Measurements from ENCODE around the gene PM20D1. TPM values are rescaled to one million over a fixed set of nuclear protein-coding genes. Genes with fewer than 3 reads are reported as not detected.

PM20D1 gene
- total and polyA plus RNA-seq, 2 donors from 2014 or later: 0.69 to 1.6 TPM

- H3K27ac ChIP-seq (ENCODE audit: low read depth in 2 of 2, low read length in 2 of 2): no peak overlapping the region
- no peak overlapping the region for H3K9ac ChIP-seq (ENCODE audit: low read length in 3 of 3)
- no peaks in the 10 kb centered on the region for H3K9me3 ChIP-seq (ENCODE audit: control insufficient read depth in 2 of 3, insufficient read depth in 1 of 3, low read length in 3 of 3)
- TF ChIP-seq, protein P1, sequence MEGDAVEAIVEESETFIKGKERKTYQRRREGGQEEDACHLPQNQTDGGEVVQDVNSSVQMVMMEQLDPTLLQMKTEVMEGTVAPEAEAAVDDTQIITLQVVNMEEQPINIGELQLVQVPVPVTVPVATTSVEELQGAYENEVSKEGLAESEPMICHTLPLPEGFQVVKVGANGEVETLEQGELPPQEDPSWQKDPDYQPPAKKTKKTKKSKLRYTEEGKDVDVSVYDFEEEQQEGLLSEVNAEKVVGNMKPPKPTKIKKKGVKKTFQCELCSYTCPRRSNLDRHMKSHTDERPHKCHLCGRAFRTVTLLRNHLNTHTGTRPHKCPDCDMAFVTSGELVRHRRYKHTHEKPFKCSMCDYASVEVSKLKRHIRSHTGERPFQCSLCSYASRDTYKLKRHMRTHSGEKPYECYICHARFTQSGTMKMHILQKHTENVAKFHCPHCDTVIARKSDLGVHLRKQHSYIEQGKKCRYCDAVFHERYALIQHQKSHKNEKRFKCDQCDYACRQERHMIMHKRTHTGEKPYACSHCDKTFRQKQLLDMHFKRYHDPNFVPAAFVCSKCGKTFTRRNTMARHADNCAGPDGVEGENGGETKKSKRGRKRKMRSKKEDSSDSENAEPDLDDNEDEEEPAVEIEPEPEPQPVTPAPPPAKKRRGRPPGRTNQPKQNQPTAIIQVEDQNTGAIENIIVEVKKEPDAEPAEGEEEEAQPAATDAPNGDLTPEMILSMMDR (IDR thresholded peaks at IDR 0.05; ENCODE audit: borderline replicate concordance, extremely low read depth, insufficient read depth): no peak
- FAIRE-seq (no peak), DNase-seq (no peak)
- H3K36me3 ChIP-seq (ENCODE audit: control insufficient read depth in 2 of 3, insufficient read depth in 3 of 3, low read length in 3 of 3): peaks cover 0 to 3% (median 2%) of the 10 kb centered on the region in 3 donors
- peaks cover 0 to 20% (median 11%) of the 10 kb centered on the region in 3 donors for H3K4me1 ChIP-seq (ENCODE audit: control insufficient read depth in 2 of 3, insufficient read depth in 2 of 3, low read depth in 1 of 3, low read length in 3 of 3)
- intact Hi-C loops (cut with DNase I): no loop called here
- no peaks in the 10 kb centered on the region for H3K27me3 ChIP-seq (ENCODE audit: control insufficient read depth, insufficient read depth, low read length)
- H3K4me3 ChIP-seq (ENCODE audit: low read length in 3 of 3): no peak overlapping the region
Measured at GRCh38 chr1:205787287-205787916, 62.5 kb downstream of the PM20D1 start.

DNA sequence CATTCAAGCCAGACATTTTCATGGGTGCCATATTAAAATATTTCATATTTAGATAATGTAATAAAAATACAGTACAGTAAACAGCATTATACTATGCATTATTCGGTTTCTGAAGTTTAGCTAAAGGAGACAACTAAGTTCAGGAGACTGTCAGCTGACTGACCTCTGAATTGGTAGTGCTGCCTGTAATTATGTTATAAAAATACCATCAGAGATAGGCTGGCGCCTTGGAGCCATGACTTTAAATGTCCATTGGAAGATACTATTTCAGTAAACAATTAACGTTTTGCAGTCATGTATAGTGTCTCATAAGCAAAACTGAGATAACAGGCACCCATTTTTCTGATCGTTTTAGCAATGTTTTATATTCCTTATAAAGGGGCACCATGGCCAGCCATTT is 63.3 kb downstream of the PM20D1 start:
- Histone ChIP-seq H3K9me3 (ENCODE audit: control insufficient read depth in 2 of 3, insufficient read depth in 1 of 3, low read length in 3 of 3) (no peaks in the 10 kb centered on the region), H3K4me1 (ENCODE audit: control insufficient read depth in 2 of 3, insufficient read depth in 2 of 3, low read depth in 1 of 3, low read length in 3 of 3) (peaks cover 0 to 20% (median 11%) of the 10 kb centered on the region in 3 donors), H3K27ac (ENCODE audit: low read depth in 2 of 2, low read length in 2 of 2) (no peak overlapping the region), H3K4me3 (ENCODE audit: low read length in 3 of 3) (no peak overlapping the region), H3K36me3 (ENCODE audit: control insufficient read depth in 2 of 3, insufficient read depth in 3 of 3, low read length in 3 of 3) (no peaks in the 10 kb centered on the region), H3K27me3 (ENCODE audit: control insufficient read depth, insufficient read depth, low read length) (no peaks in the 10 kb centered on the region), H3K9ac (ENCODE audit: low read length in 3 of 3) (no peak overlapping the region)
- TF ChIP-seq, protein P1 (IDR thresholded peaks at IDR 0.05; ENCODE audit: borderline replicate concordance, extremely low read depth, insufficient read depth): no peak
- FAIRE-seq: no peak
- no peak for DNase-seq
- intact Hi-C loops (cut with DNase I): no loop called here

DNA sequence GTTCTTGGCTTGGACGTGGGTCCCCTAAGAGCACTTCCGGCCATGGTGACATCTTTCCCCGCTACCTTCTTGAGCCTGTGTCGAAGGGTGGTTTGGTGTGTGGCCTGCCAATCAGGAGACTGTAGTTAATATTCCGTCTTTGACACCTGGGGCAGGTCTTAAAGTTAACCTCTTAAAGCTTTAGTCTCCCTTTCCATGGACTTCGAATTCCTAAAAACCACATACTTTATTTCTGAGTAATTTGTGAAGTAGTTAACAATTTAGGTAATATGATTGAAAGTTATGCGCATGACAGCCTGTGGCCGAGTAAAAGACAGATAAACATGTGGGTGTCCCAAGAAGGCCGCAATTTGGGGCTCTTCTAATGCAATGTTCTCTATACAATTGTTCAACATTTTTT is 64.5 kb downstream of the PM20D1 start:
- no peak overlapping the region for H3K9ac ChIP-seq (ENCODE audit: low read length in 3 of 3)

More for the DNA sequence above, 64.5 kb downstream of the PM20D1 start:
- H3K27me3 ChIP-seq (ENCODE audit: control insufficient read depth, insufficient read depth, low read length): no peaks in the 10 kb centered on the region
- intact Hi-C loops (cut with DNase I): no loop called here
- FAIRE-seq (no peak), DNase-seq (no peak)
- H3K4me1 ChIP-seq (ENCODE audit: control insufficient read depth in 2 of 3, insufficient read depth in 2 of 3, low read depth in 1 of 3, low read length in 3 of 3): peaks cover 0 to 20% (median 11%) of the 10 kb centered on the region in 3 donors
- TF ChIP-seq, protein P1 (IDR thresholded peaks at IDR 0.05; ENCODE audit: borderline replicate concordance, extremely low read depth, insufficient read depth): no peak
- no peak overlapping the region for H3K4me3 ChIP-seq (ENCODE audit: low read length in 3 of 3)
- no peaks in the 10 kb centered on the region for H3K36me3 ChIP-seq (ENCODE audit: control insufficient read depth in 2 of 3, insufficient read depth in 3 of 3, low read length in 3 of 3)
- peak overlapping the region in 1 of 2 donors; percentile 13 for H3K27ac ChIP-seq (ENCODE audit: low read depth in 2 of 2, low read length in 2 of 2)
- H3K9me3 ChIP-seq (ENCODE audit: control insufficient read depth in 2 of 3, insufficient read depth in 1 of 3, low read length in 3 of 3): no peaks in the 10 kb centered on the region

Data from kidney (tissue), 14 donors.